Measurements from ENCODE around the gene SMIM44.
"Not testable (repeated sequence)": the region's sequence is repeated elsewhere in the genome, so short reads cannot be mapped to it uniquely, and the experiment has no call there.

The SMIM44 gene

GRCh38 chr19:3483226-3483628 lies at the start of gene SMIM44:
SMIM44 (minus strand) TSS chr19:3483441; CDS start chr19:3483403, 38 bp downstream.
- no peak for DNase-seq (ENCODE audit: low read depth in 2 of 2)

- no peak for DNase-seq (ENCODE audit: low read depth in 2 of 2)
Observed at GRCh38 chr19:3533033-3533432, 49.8 kb upstream of the SMIM44 start.

GRCh38 chr19:3532154-3532786 lies 49.0 kb upstream of the SMIM44 start:
- DNase-seq (ENCODE audit: low read depth in 2 of 2), result no peak

- DNase-seq (ENCODE audit: low read depth in 2 of 2), result no peak
Observed at GRCh38 chr19:3531716-3532115, 48.5 kb upstream of the SMIM44 start.

- no peak for DNase-seq (ENCODE audit: low read depth in 2 of 2)
Observed at GRCh38 chr19:3530389-3530788, 47.1 kb upstream of the SMIM44 start.

- DNase-seq (ENCODE audit: low read depth in 2 of 2), result not testable (repeated sequence)
Observed at GRCh38 chr19:3529299-3529698, 46.1 kb upstream of the SMIM44 start.

GRCh38 chr19:3528539-3529211 lies 45.4 kb upstream of the SMIM44 start:
- DNase-seq (ENCODE audit: low read depth in 2 of 2), result no peak

GRCh38 chr19:3528080-3528479 lies 44.8 kb upstream of the SMIM44 start:
- no peak for DNase-seq (ENCODE audit: low read depth in 2 of 2)

GRCh38 chr19:3527238-3527910 lies 44.1 kb upstream of the SMIM44 start:
- no peak for DNase-seq (ENCODE audit: low read depth in 2 of 2)

GRCh38 chr19:3526507-3527237 lies 43.4 kb upstream of the SMIM44 start:
- DNase-seq (ENCODE audit: low read depth in 2 of 2), result no peak

GRCh38 chr19:3524904-3525451 lies 41.7 kb upstream of the SMIM44 start:
- no peak for DNase-seq (ENCODE audit: low read depth in 2 of 2)

- no peak for DNase-seq (ENCODE audit: low read depth in 2 of 2)
Observed at GRCh38 chr19:3524078-3524842, 41.0 kb upstream of the SMIM44 start.

GRCh38 chr19:3523361-3524077 lies 40.3 kb upstream of the SMIM44 start:
- DNase-seq (ENCODE audit: low read depth in 2 of 2), result no peak

GRCh38 chr19:3522421-3523360 lies 39.5 kb upstream of the SMIM44 start:
- no peak for DNase-seq (ENCODE audit: low read depth in 2 of 2)

GRCh38 chr19:3521104-3521445 lies 37.8 kb upstream of the SMIM44 start:
- no peak for DNase-seq (ENCODE audit: low read depth in 2 of 2)

- no peak for DNase-seq (ENCODE audit: low read depth in 2 of 2)
Observed at GRCh38 chr19:3520166-3521103, 37.2 kb upstream of the SMIM44 start.

- DNase-seq (ENCODE audit: low read depth in 2 of 2), result no peak
Observed at GRCh38 chr19:3519126-3519525, 35.9 kb upstream of the SMIM44 start.

- DNase-seq (ENCODE audit: low read depth in 2 of 2), result no peak
Observed at GRCh38 chr19:3518659-3519058, 35.4 kb upstream of the SMIM44 start.
